Hematopoietic multipotent progenitor cell treated with erythropoietin and hydrocortisone succinate and interleukin-3 and kit ligand, for 17 days (in vitro differentiated cells): ENCODE measurements around the gene COL20A1.
"Not testable (repeated sequence)": the region's sequence is repeated elsewhere in the genome, so short reads cannot be mapped to it uniquely, and the experiment has no call there.

Experiments used
- DNase-seq: peaks from one replicate; pipeline ENCODE4 v3.0.0-alpha.2; 2015; ENCODE audit warnings: low spot score

The COL20A1 gene

GRCh38 chr20:63291811-63292210, 1.2 kb upstream of the COL20A1 start:
- no peak for DNase-seq

- DNase-seq: no peak
These were observed 689 bp upstream of the COL20A1 start for GRCh38 chr20:63292292-63292701.

- DNase-seq: no peak
These were observed 470 bp downstream of the COL20A1 start for GRCh38 chr20:63293456-63293855.

GRCh38 chr20:63293871-63294535, 1.0 kb downstream of the COL20A1 start:
- DNase-seq: no peak

- DNase-seq: no peak
These were observed 1.5 kb downstream of the COL20A1 start for GRCh38 chr20:63294536-63294900.

- DNase-seq: no peak
These were observed 2.0 kb downstream of the COL20A1 start for GRCh38 chr20:63295018-63295417.

GRCh38 chr20:63295422-63295821, 2.4 kb downstream of the COL20A1 start:
- no peak for DNase-seq

GRCh38 chr20:63295846-63296245, 2.9 kb downstream of the COL20A1 start:
- DNase-seq: no peak

GRCh38 chr20:63296531-63297299, 3.7 kb downstream of the COL20A1 start:
- no peak for DNase-seq

GRCh38 chr20:63297371-63297781, 4.4 kb downstream of the COL20A1 start:
- no peak for DNase-seq

GRCh38 chr20:63297796-63298572, 5.0 kb downstream of the COL20A1 start:
- DNase-seq: no peak

GRCh38 chr20:63298731-63299312, 5.8 kb downstream of the COL20A1 start:
- no peak for DNase-seq

GRCh38 chr20:63301671-63302070, 8.7 kb downstream of the COL20A1 start:
- DNase-seq: no peak

GRCh38 chr20:63303095-63303666, 10.2 kb downstream of the COL20A1 start:
- no peak for DNase-seq

- no peak for DNase-seq
These were observed 12.4 kb downstream of the COL20A1 start for GRCh38 chr20:63305393-63305792.

- not testable (repeated sequence) for DNase-seq
These were observed 13.1 kb downstream of the COL20A1 start for GRCh38 chr20:63305933-63306672.

GRCh38 chr20:63306673-63307537, 13.9 kb downstream of the COL20A1 start:
- DNase-seq: no peak

GRCh38 chr20:63307538-63308217, 14.7 kb downstream of the COL20A1 start:
- DNase-seq: no peak

- no peak for DNase-seq
These were observed 15.4 kb downstream of the COL20A1 start for GRCh38 chr20:63308218-63308911.
